ENCODE results near the gene MOGAT2.
A peak's percentile ranks its signal among the peaks of the same experiment; 100 is the strongest.
"Not testable (repeated sequence)": the region's sequence is repeated elsewhere in the genome, so short reads cannot be mapped to it uniquely, and the experiment has no call there.

MOGAT2 gene

GRCh38 chr11:75717608-75718418, at the start of gene MOGAT2:
TSS of gene MOGAT2 (plus strand) at chr11:75717838. CDS start at chr11:75717889, 51 bp downstream.
- DNase-seq, result no peak

GRCh38 chr11:75668451-75669297, 49.0 kb upstream of the MOGAT2 start, which contains the start of gene MAP6:
TSS of gene MAP6 (minus strand) at chr11:75669038. CDS start at chr11:75668369, 669 bp downstream.
- DNase-seq, result peak; percentile 78

- DNase-seq, result no peak
Observed at GRCh38 chr11:75673977-75674582, 43.6 kb upstream of the MOGAT2 start.

GRCh38 chr11:75677275-75677674, 40.4 kb upstream of the MOGAT2 start:
- DNase-seq, result no peak

GRCh38 chr11:75677909-75678308, 39.7 kb upstream of the MOGAT2 start:
- DNase-seq, result no peak

GRCh38 chr11:75678620-75679259, 38.9 kb upstream of the MOGAT2 start:
- no peak for DNase-seq

GRCh38 chr11:75679566-75679965, 38.1 kb upstream of the MOGAT2 start:
- no peak for DNase-seq

- not testable (repeated sequence) for DNase-seq
Observed at GRCh38 chr11:75683856-75684255, 33.8 kb upstream of the MOGAT2 start.

- DNase-seq, result no peak
Observed at GRCh38 chr11:75689863-75690609, 27.6 kb upstream of the MOGAT2 start.

GRCh38 chr11:75691804-75692203, 25.8 kb upstream of the MOGAT2 start:
- DNase-seq, result no peak

- no peak for DNase-seq
Observed at GRCh38 chr11:75697906-75698581, 19.6 kb upstream of the MOGAT2 start.

GRCh38 chr11:75700940-75701339, 16.7 kb upstream of the MOGAT2 start:
- DNase-seq, result no peak

- no peak for DNase-seq
Observed at GRCh38 chr11:75703695-75704237, 13.9 kb upstream of the MOGAT2 start.

GRCh38 chr11:75705541-75705940, 12.1 kb upstream of the MOGAT2 start:
- no peak for DNase-seq

GRCh38 chr11:75706260-75706729, 11.3 kb upstream of the MOGAT2 start:
- DNase-seq, result peak; percentile 67

- no peak for DNase-seq
Observed at GRCh38 chr11:75714211-75714610, 3.4 kb upstream of the MOGAT2 start.

GRCh38 chr11:75715688-75716087, 1.9 kb upstream of the MOGAT2 start:
- DNase-seq, result no peak

GRCh38 chr11:75716659-75717058, 979 bp upstream of the MOGAT2 start:
- no peak for DNase-seq

GRCh38 chr11:75718419-75719339, 1.0 kb downstream of the MOGAT2 start:
- DNase-seq, result no peak

Data from NCI-H1105 (cell line).